ENCODE data around the gene VPS16. TPM values are rescaled to one million over a fixed set of nuclear protein-coding genes. Genes with fewer than 3 reads are reported as not detected.

Gene VPS16
- total RNA-seq, 1 donor from 2014 or later = 49.9 TPM

GRCh38 chr20:2834401-2835110 is 6.0 kb upstream of the VPS16 start:
- Mint-ChIP-seq H3K4me1 (ENCODE audit: unreplicated experiment) (peaks cover 6% of the 10 kb centered on the region), H3K9me3 (no peaks in the 10 kb centered on the region), H3K27ac (no peak overlapping the region), H3K36me3 (peaks cover 15% of the 10 kb centered on the region), H3K4me3 (no peak overlapping the region), H3K27me3 (peaks cover 6% of the 10 kb centered on the region)
- no peak for TF ChIP-seq CTCF (conservative IDR thresholded peaks at IDR 0.05)
- no peak for DNase-seq (ENCODE audit: extremely low spot score, unreplicated experiment)

GRCh38 chr20:2835331-2835796 is 5.2 kb upstream of the VPS16 start:
- Mint-ChIP-seq H3K4me1 (ENCODE audit: unreplicated experiment) (peaks cover 7% of the 10 kb centered on the region), H3K27me3 (no peaks in the 10 kb centered on the region), H3K27ac (no peak overlapping the region), H3K9me3 (no peaks in the 10 kb centered on the region), H3K36me3 (peaks cover 15% of the 10 kb centered on the region), H3K4me3 (no peak overlapping the region)
- no peak for TF ChIP-seq CTCF (conservative IDR thresholded peaks at IDR 0.05)
- no peak for DNase-seq (ENCODE audit: extremely low spot score, unreplicated experiment)

GRCh38 chr20:2836035-2836434 is 4.5 kb upstream of the VPS16 start:
- H3K4me3 Mint-ChIP-seq = no peak overlapping the region
- peak; percentile 29 for DNase-seq (ENCODE audit: extremely low spot score, unreplicated experiment)
- TF ChIP-seq CTCF (conservative IDR thresholded peaks at IDR 0.05) = no peak
- no peaks in the 10 kb centered on the region for H3K9me3 Mint-ChIP-seq
- peaks cover 15% of the 10 kb centered on the region for H3K36me3 Mint-ChIP-seq
- no peaks in the 10 kb centered on the region for H3K27me3 Mint-ChIP-seq
- no peak overlapping the region for H3K27ac Mint-ChIP-seq
- peaks cover 7% of the 10 kb centered on the region for H3K4me1 Mint-ChIP-seq (ENCODE audit: unreplicated experiment)

- Mint-ChIP-seq H3K4me1 (ENCODE audit: unreplicated experiment) (peaks cover 11% of the 10 kb centered on the region), H3K36me3 (peaks cover 15% of the 10 kb centered on the region), H3K27ac (no peak overlapping the region), H3K27me3 (no peaks in the 10 kb centered on the region), H3K9me3 (no peaks in the 10 kb centered on the region), H3K4me3 (peak overlapping the region; percentile 46)
- no peak for TF ChIP-seq CTCF (conservative IDR thresholded peaks at IDR 0.05)
- DNase-seq (ENCODE audit: extremely low spot score, unreplicated experiment) = no peak
Measured at GRCh38 chr20:2837221-2837960, 3.2 kb upstream of the VPS16 start.

GRCh38 chr20:2838170-2838797 is 2.3 kb upstream of the VPS16 start:
- peaks cover 11% of the 10 kb centered on the region for H3K4me1 Mint-ChIP-seq (ENCODE audit: unreplicated experiment)
- peaks cover 15% of the 10 kb centered on the region for H3K36me3 Mint-ChIP-seq
- H3K9me3 Mint-ChIP-seq = no peaks in the 10 kb centered on the region
- no peaks in the 10 kb centered on the region for H3K27me3 Mint-ChIP-seq
- H3K27ac Mint-ChIP-seq = no peak overlapping the region
- TF ChIP-seq CTCF (conservative IDR thresholded peaks at IDR 0.05) = no peak
- peak overlapping the region; percentile 69 for H3K4me3 Mint-ChIP-seq
- DNase-seq (ENCODE audit: extremely low spot score, unreplicated experiment) = no peak
